H54 (cell line): ENCODE measurements around the gene MUC13.
"Not testable (repeated sequence)": the region's sequence is repeated elsewhere in the genome, so short reads cannot be mapped to it uniquely, and the experiment has no call there.

Source experiments
- DNase-seq: peaks from one replicate; pipeline ENCODE4 v3.0.0; 2011; ENCODE audit warnings: low spot score, mixed read lengths; ENCODE audit not compliant: insufficient read length
- FAIRE-seq: peaks from 3 replicates; lab custom pipeline; 2011; peaks lifted over from hg19 to GRCh38; lab: Jason Lieb, UNC
- POLR2A ChIP-seq: IDR thresholded peaks from 2 replicates; pipeline ENCODE4 v1.6.1; 2011; ENCODE audit warnings: low read depth, mild to moderate bottlenecking, low read length

Gene MUC13

GRCh38 chr3:124964387-124964786 is 29.8 kb upstream of the MUC13 start:
- FAIRE-seq (no peak), DNase-seq (no peak)
- TF ChIP-seq POLR2A, result no peak

- DNase-seq (no peak), FAIRE-seq (no peak)
- no peak for TF ChIP-seq POLR2A
Measured at GRCh38 chr3:124963755-124964154, 29.2 kb upstream of the MUC13 start.

GRCh38 chr3:124962403-124962940 is 27.9 kb upstream of the MUC13 start:
- FAIRE-seq (no peak), DNase-seq (no peak)
- no peak for TF ChIP-seq POLR2A

GRCh38 chr3:124960698-124961097 is 26.1 kb upstream of the MUC13 start:
- no peak for TF ChIP-seq POLR2A
- no peak for FAIRE-seq

GRCh38 chr3:124960105-124960504 is 25.6 kb upstream of the MUC13 start:
- FAIRE-seq (no peak), DNase-seq (no peak)
- no peak for TF ChIP-seq POLR2A

More at GRCh38 chr3:124960698-124961097, 26.1 kb upstream of the MUC13 start:
- DNase-seq, result no peak

GRCh38 chr3:124957951-124958350 is 23.4 kb upstream of the MUC13 start:
- not testable (repeated sequence) for DNase-seq, FAIRE-seq

GRCh38 chr3:124952282-124952855 is 17.8 kb upstream of the MUC13 start:
- no peak for TF ChIP-seq POLR2A
- DNase-seq, result no peak
- FAIRE-seq, result no peak

GRCh38 chr3:124951511-124952281 is 17.1 kb upstream of the MUC13 start:
- FAIRE-seq (no peak), DNase-seq (no peak)
- TF ChIP-seq POLR2A, result no peak

GRCh38 chr3:124950026-124950425 is 15.5 kb upstream of the MUC13 start:
- DNase-seq (no peak), FAIRE-seq (no peak)
- TF ChIP-seq POLR2A, result no peak

- TF ChIP-seq POLR2A, result no peak
- DNase-seq (no peak), FAIRE-seq (no peak)
Measured at GRCh38 chr3:124942613-124943012, 8.1 kb upstream of the MUC13 start.

GRCh38 chr3:124941771-124942170 is 7.2 kb upstream of the MUC13 start:
- FAIRE-seq, result no peak
- DNase-seq, result no peak
- TF ChIP-seq POLR2A, result no peak

- FAIRE-seq (no peak), DNase-seq (no peak)
- TF ChIP-seq POLR2A, result no peak
Measured at GRCh38 chr3:124939661-124940060, 5.1 kb upstream of the MUC13 start.

GRCh38 chr3:124938896-124939295 is 4.3 kb upstream of the MUC13 start:
- no peak for FAIRE-seq
- no peak for DNase-seq
- TF ChIP-seq POLR2A, result no peak

- TF ChIP-seq POLR2A, result no peak
- no peak for DNase-seq
- no peak for FAIRE-seq
Measured at GRCh38 chr3:124937049-124937448, 2.5 kb upstream of the MUC13 start.
